ENCODE measurements around the gene LTBP1. TPM values are rescaled to one million over a fixed set of nuclear protein-coding genes. Genes with fewer than 3 reads are reported as not detected.

The LTBP1 gene
- total RNA-seq, 2 donors from 2014 or later, result 19.4 to 23.1 TPM

- Histone ChIP-seq H3K9ac (ENCODE audit: low read depth in 2 of 2, low read length in 2 of 2) (no peak overlapping the region), H3K4me3 (no peak overlapping the region), H3K27me3 (no peaks in the 10 kb centered on the region), H3K27ac (no peak overlapping the region), H3K36me3 (no peaks in the 10 kb centered on the region), H3K9me3 (no peaks in the 10 kb centered on the region), H3K4me1 (no peaks in the 10 kb centered on the region)
- no peak for TF ChIP-seq CTCF (IDR thresholded peaks at IDR 0.05)
- intact Hi-C loops (cut with DNase I), result no loop called here
- no peak for DNase-seq
These were observed 43.8 kb upstream of the LTBP1 start for GRCh38 chr2:32902986-32903385.

GRCh38 chr2:32904074-32904473 is 42.7 kb upstream of the LTBP1 start:
- Histone ChIP-seq H3K4me3 (no peak overlapping the region), H3K27me3 (no peaks in the 10 kb centered on the region), H3K4me1 (no peaks in the 10 kb centered on the region), H3K36me3 (no peaks in the 10 kb centered on the region), H3K9me3 (no peaks in the 10 kb centered on the region), H3K9ac (ENCODE audit: low read depth in 2 of 2, low read length in 2 of 2) (no peak overlapping the region), H3K27ac (no peak overlapping the region)
- intact Hi-C loops (cut with DNase I), result no loop called here
- TF ChIP-seq CTCF (IDR thresholded peaks at IDR 0.05), result no peak
- no peak for DNase-seq

- Histone ChIP-seq H3K27ac (no peak overlapping the region), H3K9me3 (no peaks in the 10 kb centered on the region), H3K36me3 (no peaks in the 10 kb centered on the region), H3K9ac (ENCODE audit: low read depth in 2 of 2, low read length in 2 of 2) (no peak overlapping the region), H3K4me3 (no peak overlapping the region), H3K27me3 (no peaks in the 10 kb centered on the region), H3K4me1 (no peaks in the 10 kb centered on the region)
- TF ChIP-seq CTCF (IDR thresholded peaks at IDR 0.05), result no peak
- intact Hi-C loops (cut with DNase I), result no loop called here
- DNase-seq, result no peak
These were observed 42.0 kb upstream of the LTBP1 start for GRCh38 chr2:32904751-32905150.

GRCh38 chr2:32905270-32905669 is 41.5 kb upstream of the LTBP1 start:
- Histone ChIP-seq H3K27ac (no peak overlapping the region), H3K36me3 (no peaks in the 10 kb centered on the region)

GRCh38 chr2:32910883-32911598 is 35.7 kb upstream of the LTBP1 start:
- Histone ChIP-seq H3K36me3 (no peaks in the 10 kb centered on the region), H3K9ac (ENCODE audit: low read depth in 2 of 2, low read length in 2 of 2) (no peak overlapping the region), H3K27me3 (no peaks in the 10 kb centered on the region), H3K4me3 (no peak overlapping the region), H3K4me1 (no peaks in the 10 kb centered on the region), H3K9me3 (no peaks in the 10 kb centered on the region), H3K27ac (no peak overlapping the region)
- intact Hi-C loops (cut with DNase I), result no loop called here
- DNase-seq, result no peak
- no peak for TF ChIP-seq CTCF (IDR thresholded peaks at IDR 0.05)

More at GRCh38 chr2:32905270-32905669, 41.5 kb upstream of the LTBP1 start:
- Histone ChIP-seq H3K4me3 (no peak overlapping the region), H3K4me1 (no peaks in the 10 kb centered on the region), H3K27me3 (no peaks in the 10 kb centered on the region), H3K9ac (ENCODE audit: low read depth in 2 of 2, low read length in 2 of 2) (no peak overlapping the region), H3K9me3 (no peaks in the 10 kb centered on the region)
- TF ChIP-seq CTCF (IDR thresholded peaks at IDR 0.05), result no peak
- no peak for DNase-seq
- intact Hi-C loops (cut with DNase I), result no loop called here
